GM12891 (cell line): ENCODE measurements around the gene LAMA2.

Source experiments
- PAX5 ChIP-seq: IDR thresholded peaks from 2 replicates; pipeline ENCODE4 v1.6.1; 2011; ENCODE audit warnings: low read length, moderate library complexity, mild to moderate bottlenecking; ENCODE audit not compliant: insufficient read depth, severe bottlenecking
- POLR2A ChIP-seq: IDR thresholded peaks from 2 replicates; pipeline ENCODE4 v1.6.1; 2011; ENCODE audit warnings: low read depth, low read length, control low read depth
- POLR2AphosphoS5 ChIP-seq: IDR thresholded peaks from 2 replicates; pipeline ENCODE4 v1.6.1; 2011; ENCODE audit warnings: low read depth, low read length, control low read depth
- POU2F2 ChIP-seq: IDR thresholded peaks from 2 replicates; pipeline ENCODE4 v1.6.1; 2011; ENCODE audit warnings: low read depth, mild to moderate bottlenecking, control low read depth, low read length, moderate library complexity
- SPI1 ChIP-seq: IDR thresholded peaks from 2 replicates; pipeline ENCODE4 v1.6.1; 2011; ENCODE audit warnings: low read depth, low read length, control low read depth
- TAF1 ChIP-seq: IDR thresholded peaks from 2 replicates; pipeline ENCODE4 v1.6.1; 2011; ENCODE audit warnings: low read depth, low read length, control low read depth

DNA sequence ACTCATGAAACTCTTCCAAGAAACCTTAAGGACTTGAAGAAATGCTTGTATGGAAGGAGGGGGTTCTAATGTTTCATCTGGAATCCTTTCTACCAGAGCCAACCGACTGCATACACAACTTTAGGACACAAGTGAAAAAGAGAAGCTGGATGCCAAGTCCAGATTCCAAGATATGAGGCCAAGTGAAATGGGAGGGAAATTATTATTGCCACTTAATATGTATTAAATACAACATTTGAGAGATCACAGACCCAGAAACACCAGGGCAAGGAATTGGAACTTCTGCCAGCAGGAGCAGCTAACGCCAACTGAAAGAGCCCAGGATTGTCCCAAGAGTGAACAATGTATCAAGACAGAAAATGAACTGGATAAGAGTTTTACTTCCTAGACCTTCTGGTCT is 682.9 kb downstream of the LAMA2 start:
- TF ChIP-seq POLR2AphosphoS5 (no peak), POLR2A (no peak), PAX5 (no peak), SPI1 (no peak), TAF1 (no peak), POU2F2 (no peak)
